Activated T-cell treated with anti-CD3 and anti-CD28 coated beads for 4 hours (primary cell): ENCODE measurements around the gene MCEE.
A peak's percentile ranks its signal among the peaks of the same experiment; 100 is the strongest.
"Not testable (repeated sequence)": the region's sequence is repeated elsewhere in the genome, so short reads cannot be mapped to it uniquely, and the experiment has no call there.

Experiments used
- DNase-seq: peaks from one replicate; pipeline ENCODE4 v3.0.0-alpha.2; 2020

Gene MCEE

GRCh38 chr2:71130152-71130904 is at the start of gene MCEE, which contains the start of gene MPHOSPH10:
Gene MCEE, minus strand, starts transcription at chr2:71130229. Its CDS starts 10 bp downstream, at chr2:71130219.
Gene MPHOSPH10, plus strand, starts transcription at chr2:71130634. Its CDS starts 32 bp downstream, at chr2:71130666.
- DNase-seq, result peak; percentile 88

- not testable (repeated sequence) for DNase-seq
Observed at GRCh38 chr2:71178836-71179235, 48.8 kb upstream of the MCEE start.

GRCh38 chr2:71174207-71174606 is 44.2 kb upstream of the MCEE start:
- DNase-seq, result no peak

- DNase-seq, result no peak
Observed at GRCh38 chr2:71173096-71173495, 43.1 kb upstream of the MCEE start.

GRCh38 chr2:71166812-71167211 is 36.8 kb upstream of the MCEE start:
- DNase-seq, result no peak

GRCh38 chr2:71157124-71157793 is 27.2 kb upstream of the MCEE start:
- DNase-seq, result peak; percentile 56

- DNase-seq, result no peak
Observed at GRCh38 chr2:71156573-71156972, 26.5 kb upstream of the MCEE start.

- DNase-seq, result no peak
Observed at GRCh38 chr2:71155846-71156245, 25.8 kb upstream of the MCEE start.

GRCh38 chr2:71154798-71155197 is 24.8 kb upstream of the MCEE start:
- no peak for DNase-seq

GRCh38 chr2:71154279-71154678 is 24.2 kb upstream of the MCEE start:
- DNase-seq, result no peak

- DNase-seq, result no peak
Observed at GRCh38 chr2:71153585-71154224, 23.7 kb upstream of the MCEE start.

GRCh38 chr2:71151620-71152019 is 21.6 kb upstream of the MCEE start:
- no peak for DNase-seq

- no peak for DNase-seq
Observed at GRCh38 chr2:71150082-71150816, 20.2 kb upstream of the MCEE start.

- DNase-seq, result no peak
Observed at GRCh38 chr2:71148506-71149063, 18.6 kb upstream of the MCEE start.

GRCh38 chr2:71143782-71144181 is 13.8 kb upstream of the MCEE start:
- DNase-seq, result no peak

GRCh38 chr2:71136174-71136573 is 6.1 kb upstream of the MCEE start:
- no peak for DNase-seq

- DNase-seq, result no peak
Observed at GRCh38 chr2:71133603-71134002, 3.6 kb upstream of the MCEE start.

GRCh38 chr2:71131387-71132166 is 1.5 kb upstream of the MCEE start:
- DNase-seq, result not testable (repeated sequence)

- DNase-seq, result no peak
Observed at GRCh38 chr2:71130905-71131244, 846 bp upstream of the MCEE start.

GRCh38 chr2:71129902-71130151 is 202 bp downstream of the MCEE start:
- no peak for DNase-seq

- DNase-seq, result no peak
Observed at GRCh38 chr2:71129114-71129901, 721 bp downstream of the MCEE start.

GRCh38 chr2:71126957-71127356 is 3.1 kb downstream of the MCEE start:
- no peak for DNase-seq
